ENCODE measurements around the gene PPARGC1A.

The PPARGC1A gene

GRCh38 chr4:23889814-23890341, at the start of gene PPARGC1A:
TSS of gene PPARGC1A (minus strand) at chr4:23890047. CDS start at chr4:23889957, 90 bp downstream.
- FAIRE-seq, result no peak

GRCh38 chr4:23938796-23939195, 48.9 kb upstream of the PPARGC1A start:
- no peak for FAIRE-seq

GRCh38 chr4:23937173-23937572, 47.3 kb upstream of the PPARGC1A start:
- no peak for FAIRE-seq

- no peak for FAIRE-seq
These were observed 45.1 kb upstream of the PPARGC1A start for GRCh38 chr4:23934915-23935314.

GRCh38 chr4:23934223-23934622, 44.4 kb upstream of the PPARGC1A start:
- no peak for FAIRE-seq

GRCh38 chr4:23932901-23933308, 43.1 kb upstream of the PPARGC1A start:
- FAIRE-seq, result no peak

GRCh38 chr4:23932186-23932585, 42.3 kb upstream of the PPARGC1A start:
- FAIRE-seq, result no peak

GRCh38 chr4:23931489-23931830, 41.6 kb upstream of the PPARGC1A start:
- no peak for FAIRE-seq

- no peak for FAIRE-seq
These were observed 41.1 kb upstream of the PPARGC1A start for GRCh38 chr4:23930750-23931488.

- no peak for FAIRE-seq
These were observed 39.4 kb upstream of the PPARGC1A start for GRCh38 chr4:23929248-23929647.

- FAIRE-seq, result no peak
These were observed 34.7 kb upstream of the PPARGC1A start for GRCh38 chr4:23924556-23924955.

- FAIRE-seq, result no peak
These were observed 34.0 kb upstream of the PPARGC1A start for GRCh38 chr4:23923840-23924239.

GRCh38 chr4:23923141-23923540, 33.3 kb upstream of the PPARGC1A start:
- no peak for FAIRE-seq

GRCh38 chr4:23922541-23923111, 32.8 kb upstream of the PPARGC1A start:
- no peak for FAIRE-seq

- FAIRE-seq, result no peak
These were observed 32.2 kb upstream of the PPARGC1A start for GRCh38 chr4:23922013-23922412.

- FAIRE-seq, result no peak
These were observed 31.6 kb upstream of the PPARGC1A start for GRCh38 chr4:23921447-23921845.

- no peak for FAIRE-seq
These were observed 31.0 kb upstream of the PPARGC1A start for GRCh38 chr4:23920716-23921446.

GRCh38 chr4:23920296-23920695, 30.4 kb upstream of the PPARGC1A start:
- no peak for FAIRE-seq

- no peak for FAIRE-seq
These were observed 26.4 kb upstream of the PPARGC1A start for GRCh38 chr4:23916282-23916681.

- FAIRE-seq, result no peak
These were observed 25.7 kb upstream of the PPARGC1A start for GRCh38 chr4:23915459-23916132.

- no peak for FAIRE-seq
These were observed 22.0 kb upstream of the PPARGC1A start for GRCh38 chr4:23911675-23912455.

GRCh38 chr4:23909671-23910070, 19.8 kb upstream of the PPARGC1A start:
- no peak for FAIRE-seq
